NT2/D1 (cell line): ENCODE results near the gene MRPL34.

Source experiments
- YY1 ChIP-seq: IDR thresholded peaks from 2 replicates; pipeline ENCODE4 v1.6.1; 2011; ENCODE audit not compliant: insufficient read length, insufficient read depth
- ZNF274 ChIP-seq: IDR thresholded peaks from 2 replicates; pipeline ENCODE4 v1.6.1; 2011; ENCODE audit warnings: mild to moderate bottlenecking, low read depth, low read length

GRCh38 chr19:17292301-17293074, 13.2 kb upstream of the MRPL34 start:
- TF ChIP-seq ZNF274 (no peak), YY1 (no peak)
